ENCODE measurements around the gene CTSS.
A peak's percentile ranks its signal among the peaks of the same experiment; 100 is the strongest.
"Not testable (repeated sequence)": the region's sequence is repeated elsewhere in the genome, so short reads cannot be mapped to it uniquely, and the experiment has no call there.

The CTSS gene

DNA sequence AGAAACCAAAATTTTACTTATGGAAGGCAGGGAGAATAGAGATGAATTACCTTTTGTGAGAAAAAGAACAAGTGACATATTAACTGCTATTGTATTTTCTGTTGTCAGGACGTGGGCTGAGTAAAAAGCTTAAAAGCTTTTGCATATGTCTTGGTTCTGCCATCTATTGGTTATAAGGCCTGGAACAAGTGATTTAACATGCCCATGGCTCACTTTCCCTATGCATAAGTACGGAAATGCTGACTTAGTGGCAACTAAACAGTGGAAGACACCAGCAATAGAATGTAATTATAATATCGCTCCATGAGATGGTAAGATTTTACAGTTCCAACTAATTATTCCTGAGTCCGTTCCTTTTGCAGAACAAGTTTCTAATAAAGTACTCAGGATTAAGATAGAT, 6.7 kb upstream of the CTSS start:
- no peak for DNase-seq

DNA sequence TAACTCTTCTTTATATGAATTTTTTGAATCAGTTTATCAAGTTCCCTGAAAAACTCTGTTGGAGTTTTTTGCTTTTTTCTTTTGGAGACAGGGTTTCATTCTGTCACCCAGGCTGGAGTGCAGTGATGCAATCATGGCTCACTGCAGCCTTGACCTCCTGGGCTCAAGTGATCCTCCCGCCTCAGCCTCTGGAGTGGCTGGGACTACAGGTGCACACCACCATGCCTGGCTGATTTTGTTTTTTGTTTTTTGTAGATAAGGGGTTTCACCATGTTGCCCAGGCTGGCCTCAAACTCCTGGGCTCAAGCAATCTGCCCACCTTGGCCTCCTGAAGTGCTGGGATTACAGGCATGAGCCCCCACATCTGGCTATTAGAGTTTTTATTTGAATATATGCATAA, 2.1 kb upstream of the CTSS start:
- not testable (repeated sequence) for DNase-seq

DNA sequence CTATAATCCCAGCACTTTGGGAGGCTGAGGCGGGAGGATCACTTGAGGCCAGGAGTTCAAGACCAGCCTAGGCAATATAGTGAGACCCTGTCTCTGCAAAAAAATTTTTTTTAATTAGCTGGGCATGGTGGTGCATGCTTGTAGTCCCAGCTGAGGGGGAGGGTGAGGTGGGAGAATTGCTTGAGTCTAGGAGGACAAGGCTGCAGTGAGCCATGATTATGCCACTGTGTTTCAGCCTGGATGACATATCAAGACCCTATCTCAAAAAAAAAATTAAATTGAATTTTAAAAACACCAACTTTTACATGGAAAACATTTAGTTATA, 361 bp upstream of the CTSS start:
- DNase-seq = not testable (repeated sequence)

DNA sequence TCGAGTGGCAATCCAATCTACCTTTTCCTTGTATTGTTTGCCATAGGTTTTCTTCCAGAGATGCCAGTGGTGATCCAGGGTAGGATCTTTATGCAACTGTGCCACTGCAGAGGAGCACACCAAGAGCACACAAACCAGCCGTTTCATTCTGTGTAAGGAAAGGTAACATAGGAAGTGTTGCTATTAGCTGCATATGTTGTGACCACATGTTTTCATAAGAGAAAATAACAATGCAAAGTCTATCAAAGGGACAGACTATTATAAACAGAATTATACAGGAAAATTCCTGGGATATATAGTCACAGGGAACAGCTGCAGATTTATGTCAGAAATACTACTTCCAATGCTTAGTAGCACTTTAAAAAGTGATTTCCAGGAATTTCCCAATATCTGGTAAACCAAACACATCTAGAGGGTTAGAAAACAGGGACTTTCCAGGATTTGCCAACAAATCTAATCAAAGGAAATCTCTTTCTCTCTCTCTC, 919 bp downstream of the CTSS start:
- no peak for DNase-seq

DNA sequence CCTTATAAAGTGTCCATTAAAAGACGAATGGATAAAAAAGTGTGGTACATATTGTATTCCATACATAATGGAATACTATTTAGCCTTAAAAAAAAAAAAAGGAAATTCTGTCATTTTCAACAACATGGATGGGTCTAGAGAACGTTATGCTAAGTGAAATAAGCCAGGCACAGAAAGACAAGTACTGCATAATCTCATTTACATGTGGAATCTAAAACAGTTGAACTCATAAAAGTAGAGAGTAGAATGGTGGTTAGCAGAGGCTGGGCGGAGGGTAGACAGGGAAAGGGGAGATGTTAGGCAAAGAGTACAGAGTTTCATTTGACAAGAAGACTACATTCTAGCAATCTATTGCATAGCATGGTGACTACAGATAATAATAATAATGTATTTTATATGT, 2.6 kb downstream of the CTSS start:
- DNase-seq = no peak

DNA sequence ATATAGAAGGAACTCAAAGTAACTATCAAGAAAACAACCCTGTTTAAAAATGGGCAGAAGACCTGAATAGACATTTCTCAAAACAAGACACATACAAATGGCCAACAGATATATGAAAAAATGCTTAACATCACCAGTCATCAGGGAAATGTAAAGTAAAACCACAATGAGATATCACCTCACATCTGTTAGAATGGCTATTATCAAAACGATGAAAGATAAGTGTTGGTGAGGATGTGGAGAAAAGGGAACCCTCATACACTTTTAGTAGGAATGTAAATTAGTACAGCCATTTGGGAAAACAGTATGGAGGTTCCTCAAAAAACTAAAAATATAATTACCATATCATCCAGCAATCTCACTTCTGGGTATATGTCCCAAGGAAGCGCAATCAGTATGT, 3.0 kb downstream of the CTSS start:
- no peak for DNase-seq

DNA sequence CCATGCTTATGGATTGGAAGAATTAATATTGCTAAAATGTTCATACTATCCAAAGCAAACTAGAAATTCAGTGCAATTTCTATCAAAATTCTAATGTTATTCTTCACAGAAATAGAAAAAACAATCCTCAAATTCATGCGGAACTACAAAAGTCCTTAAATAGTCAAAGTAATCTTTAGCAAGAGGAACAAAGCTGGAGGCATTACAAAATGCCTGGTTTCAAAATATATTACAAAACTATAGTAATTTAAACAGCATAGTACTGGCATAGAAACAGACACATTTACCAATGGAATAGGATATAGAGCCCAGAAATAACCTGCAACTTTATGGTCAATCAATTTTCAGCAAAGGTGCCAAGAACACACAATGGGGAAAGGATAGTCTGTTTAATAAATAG, 3.8 kb downstream of the CTSS start:
- no peak for DNase-seq

DNA sequence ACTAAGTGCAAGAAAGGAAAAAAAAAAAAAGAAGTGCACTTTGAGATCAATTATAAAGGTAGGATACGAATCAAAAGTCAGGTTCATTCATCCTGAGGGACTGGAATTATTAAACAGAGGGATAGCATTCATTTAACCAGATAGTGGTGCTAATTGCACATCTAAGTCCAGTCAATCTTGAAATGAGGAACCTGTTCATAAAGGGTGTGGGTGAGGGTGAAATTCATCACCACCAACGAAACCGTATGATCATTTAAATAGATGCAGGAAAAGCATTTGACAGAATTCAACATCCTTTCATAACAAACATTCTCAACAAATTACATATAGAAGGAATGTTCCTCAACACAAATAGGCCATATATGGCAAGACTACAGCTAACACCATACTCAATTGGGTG, 5.6 kb downstream of the CTSS start:
- no peak for DNase-seq

DNA sequence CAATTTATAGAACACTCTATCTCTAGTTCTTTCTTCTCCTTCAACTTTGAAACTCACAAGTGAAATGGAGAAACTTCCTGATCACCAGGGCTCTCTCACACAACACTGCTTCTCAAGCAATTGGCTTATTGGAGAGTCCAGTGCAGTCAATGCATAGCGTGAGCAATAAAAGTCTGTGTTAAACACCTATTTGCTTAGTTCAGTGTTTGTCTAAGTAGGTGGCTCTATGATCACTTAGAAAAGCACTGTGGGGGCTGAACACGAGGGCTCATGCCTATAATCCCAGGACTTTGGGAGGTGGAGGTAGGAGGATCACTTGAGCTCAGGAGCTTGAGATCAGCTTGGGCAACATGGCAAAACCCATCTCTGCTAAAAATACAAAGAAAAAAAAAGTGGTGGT, 12.2 kb downstream of the CTSS start:
- no peak for DNase-seq

DNA sequence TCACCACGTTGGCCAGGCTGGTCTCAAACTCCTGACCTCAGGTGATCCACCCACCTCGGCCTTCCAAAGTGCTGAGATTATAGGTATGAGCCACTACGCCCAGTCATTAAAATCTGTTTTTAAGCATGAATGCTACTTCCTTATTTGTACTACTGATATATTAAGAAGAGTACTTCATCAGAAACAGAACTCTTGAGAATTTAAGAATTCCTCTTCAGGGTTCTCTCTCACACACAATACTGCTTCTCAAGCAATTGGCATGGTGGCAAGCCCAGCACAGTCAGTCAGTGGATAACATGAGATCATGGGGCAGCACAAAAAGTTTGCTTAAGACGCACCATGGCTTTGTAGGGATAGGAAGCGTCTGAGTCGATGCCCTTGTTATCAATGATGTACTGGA, 14.1 kb downstream of the CTSS start:
- DNase-seq = no peak

DNA sequence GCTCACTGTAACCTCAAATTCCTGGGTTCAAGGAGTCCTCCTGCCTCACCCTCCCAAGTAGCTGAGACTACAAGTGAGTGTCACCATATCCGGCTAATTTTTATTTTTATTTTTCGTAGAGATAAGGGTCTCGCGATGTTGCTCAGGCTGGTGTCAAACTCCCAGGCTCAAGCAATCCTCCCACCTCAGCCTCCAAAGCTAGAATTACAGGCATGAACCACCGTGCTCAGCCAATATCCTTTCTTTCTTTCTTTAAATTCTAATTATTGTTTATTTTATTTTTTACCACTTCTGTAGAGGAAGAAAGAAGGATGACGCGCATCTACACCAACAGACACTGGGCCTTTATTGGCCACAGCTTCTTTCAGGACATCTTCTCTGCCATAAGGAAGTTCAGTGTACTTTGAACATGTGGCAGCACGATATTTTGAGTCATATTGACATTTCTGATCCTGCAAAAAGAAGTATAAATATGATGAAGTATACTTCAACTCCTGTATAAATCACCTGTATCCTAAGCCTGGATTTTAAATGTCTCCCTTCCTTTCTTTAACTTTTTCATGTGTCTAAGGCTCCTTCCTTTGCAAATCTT, 15.8 kb downstream of the CTSS start:
- DNase-seq = no peak

DNA sequence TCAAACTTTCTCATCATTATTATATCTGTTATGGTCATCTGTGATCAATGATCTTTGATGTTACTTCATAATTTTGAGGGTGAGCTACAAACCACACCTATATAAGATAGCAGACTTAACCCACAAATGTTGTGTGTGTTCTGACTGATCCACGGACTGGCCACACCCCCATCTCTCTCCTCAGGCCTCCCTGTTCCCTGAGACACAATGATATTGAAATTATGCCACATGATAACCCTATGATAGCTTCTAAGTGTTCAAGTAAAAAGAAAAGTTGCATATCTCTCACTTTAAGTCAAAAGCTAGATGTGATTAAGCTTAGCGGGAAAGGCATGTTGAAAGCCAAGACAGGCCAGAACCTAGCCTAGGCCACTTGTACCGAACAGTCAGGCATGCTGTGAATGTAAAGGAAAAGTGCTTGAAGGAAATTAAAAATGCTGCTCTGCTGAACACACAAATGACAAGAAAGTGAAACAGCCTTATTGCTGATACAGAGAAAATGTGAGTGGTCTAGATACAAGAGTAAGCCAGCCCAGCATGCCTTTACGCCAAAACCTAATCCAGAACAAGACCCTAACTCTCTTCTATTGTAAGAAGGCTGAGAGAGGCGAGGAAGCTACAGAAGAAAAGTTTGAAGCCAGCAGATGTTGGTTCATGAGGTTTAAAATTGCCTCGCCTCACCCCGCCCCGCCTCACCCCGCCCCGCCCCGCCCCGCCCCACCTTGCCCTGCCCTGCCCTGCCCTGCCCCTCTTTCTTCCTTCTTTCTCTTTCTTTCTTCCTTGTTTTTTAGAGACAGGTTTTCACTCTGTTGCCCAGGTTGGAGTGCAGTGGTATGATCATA, 16.5 kb downstream of the CTSS start:
- no peak for DNase-seq

DNA sequence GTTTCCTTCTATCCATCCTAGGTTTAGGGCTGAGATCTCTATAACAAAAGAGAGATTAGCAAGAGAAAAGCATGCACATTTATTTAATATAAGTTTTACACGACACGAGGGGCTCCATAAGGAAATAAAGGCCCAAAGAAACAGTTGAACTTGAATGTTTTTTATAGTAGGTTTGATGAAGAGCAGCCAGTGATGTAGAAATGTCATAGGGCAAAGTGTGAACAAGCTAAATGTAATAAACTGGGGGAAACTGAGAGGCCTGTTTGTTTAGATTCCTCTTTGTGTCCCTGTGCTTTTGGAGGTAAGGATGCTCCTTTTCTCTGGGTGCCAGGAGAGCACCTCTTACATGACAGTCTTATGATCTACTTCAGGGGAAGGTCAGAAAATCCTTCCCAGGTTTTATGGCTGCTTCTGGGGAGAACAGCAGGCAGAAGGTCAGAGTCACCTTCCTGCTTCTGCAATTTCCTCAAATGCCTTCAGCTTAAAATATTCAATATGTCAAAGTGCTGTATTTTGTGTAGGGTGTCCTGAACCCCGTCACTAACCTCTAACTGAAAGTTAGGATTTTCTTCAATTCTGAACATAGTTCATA, 35.4 kb downstream of the CTSS start:
- DNase-seq = no peak

DNA sequence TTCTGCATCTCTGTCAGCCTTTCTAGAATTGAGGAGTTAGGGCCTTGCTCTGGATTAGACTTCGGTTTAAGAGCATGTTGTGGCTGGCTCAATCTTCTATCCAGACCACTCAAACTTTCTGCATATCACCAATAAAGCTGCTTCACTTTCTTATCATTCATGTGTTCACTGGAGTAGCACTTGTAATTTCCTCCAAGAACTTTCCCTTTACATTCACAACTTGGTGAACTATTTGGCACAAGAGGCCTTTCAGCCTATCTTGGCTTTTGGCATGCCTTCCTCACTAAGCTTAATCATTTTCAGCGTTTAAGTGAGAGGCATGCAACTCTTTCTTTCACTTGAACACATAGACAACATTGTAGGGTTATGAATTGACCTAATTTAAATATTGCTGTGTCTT, 41.2 kb downstream of the CTSS start:
- no peak for DNase-seq

DNA sequence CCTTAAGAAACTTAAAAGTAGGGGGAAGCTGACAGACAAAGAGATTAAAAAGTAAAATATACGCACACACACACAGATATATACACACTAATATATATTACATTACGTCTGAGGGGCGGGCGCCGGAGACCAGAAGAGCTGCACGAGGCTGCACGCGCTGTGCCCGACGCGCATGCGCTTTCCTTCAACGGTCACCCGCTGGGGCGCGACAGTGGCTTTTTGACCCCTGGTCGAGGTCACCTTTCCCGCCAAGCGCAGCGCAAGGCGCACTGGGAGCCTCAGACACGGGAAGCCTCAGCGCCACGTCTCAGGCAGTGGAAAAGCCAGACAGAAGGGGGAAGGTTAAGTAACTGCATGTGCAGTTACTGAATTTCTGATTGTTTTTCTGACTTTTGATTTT, 44.9 kb downstream of the CTSS start, which contains the start of gene HORMAD1:
Gene HORMAD1, minus strand, starts transcription at position 193 of the 400 bp plus-strand sequence. CDS start 1,390 bp downstream, outside the sequence.
- no peak for DNase-seq

DNA sequence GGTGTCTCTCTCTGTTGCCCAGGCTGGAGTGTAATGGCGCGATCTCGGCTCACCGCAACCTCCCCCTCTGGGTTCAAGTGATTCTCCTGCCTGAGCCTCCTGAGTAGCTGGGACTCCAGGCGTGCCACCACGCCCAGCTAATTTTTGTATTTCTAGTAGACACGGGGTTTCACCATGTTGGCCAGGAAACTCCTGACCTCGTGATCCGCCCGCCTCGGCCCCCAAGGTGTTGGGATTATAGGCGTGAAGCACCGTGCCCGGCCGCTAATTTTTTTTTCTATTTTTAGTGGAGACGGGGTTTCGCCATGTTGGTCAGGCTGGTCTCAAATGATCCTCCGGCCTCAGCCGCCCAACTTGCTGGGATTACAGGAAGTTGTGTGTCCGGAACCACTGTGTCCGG, 45.5 kb downstream of the CTSS start:
- DNase-seq = no peak

DNA sequence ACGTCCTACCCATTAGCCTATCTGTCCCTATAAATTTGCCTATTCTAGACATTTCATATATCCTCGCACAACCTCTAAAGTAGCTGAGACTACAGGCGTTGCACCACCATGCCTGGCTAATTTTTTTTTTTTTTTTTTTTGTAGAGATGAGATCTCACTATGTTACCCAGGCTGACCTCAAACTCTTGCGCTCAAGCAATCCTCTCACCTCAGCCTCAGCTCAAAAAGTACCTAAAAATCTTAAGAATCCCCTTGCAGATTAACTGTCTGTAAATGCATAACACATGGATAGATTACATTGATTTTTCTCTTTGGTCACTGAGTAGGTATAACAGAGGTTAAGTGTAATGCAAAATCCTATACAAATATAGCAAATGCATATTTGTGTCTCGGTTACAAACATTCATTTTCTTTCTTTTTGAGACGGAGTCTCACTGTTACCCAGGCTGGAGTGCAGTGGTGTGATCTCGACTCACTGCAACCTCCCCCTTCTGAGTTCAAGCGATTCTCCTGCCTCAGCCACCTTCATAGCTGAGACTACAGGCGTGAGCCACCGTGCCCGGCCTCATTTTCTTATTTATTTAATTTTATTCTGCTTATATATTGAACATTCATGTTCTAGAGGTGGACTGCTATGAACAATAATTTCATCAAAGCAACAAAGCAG, 47.2 kb downstream of the CTSS start:
- no peak for DNase-seq

DNA sequence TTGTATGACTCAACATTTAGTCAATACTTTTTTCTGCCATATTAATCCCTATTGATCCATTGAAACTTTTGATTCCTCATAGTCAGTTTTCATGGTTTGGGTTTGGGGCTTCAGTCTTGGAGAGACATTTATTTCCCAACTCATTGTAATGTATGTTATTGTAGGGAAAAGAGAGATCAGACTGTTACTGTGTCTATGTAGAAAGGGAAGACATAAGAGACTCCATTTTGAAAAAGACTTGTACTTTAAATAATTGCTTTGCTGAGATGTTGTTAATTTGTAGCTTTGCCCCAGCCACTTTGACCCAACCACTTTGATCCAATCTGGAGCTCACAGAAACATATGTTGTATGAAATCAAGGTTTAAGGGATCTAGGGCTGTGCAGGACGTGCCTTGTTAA, 56.5 kb downstream of the CTSS start:
- not testable (repeated sequence) for DNase-seq

DNA sequence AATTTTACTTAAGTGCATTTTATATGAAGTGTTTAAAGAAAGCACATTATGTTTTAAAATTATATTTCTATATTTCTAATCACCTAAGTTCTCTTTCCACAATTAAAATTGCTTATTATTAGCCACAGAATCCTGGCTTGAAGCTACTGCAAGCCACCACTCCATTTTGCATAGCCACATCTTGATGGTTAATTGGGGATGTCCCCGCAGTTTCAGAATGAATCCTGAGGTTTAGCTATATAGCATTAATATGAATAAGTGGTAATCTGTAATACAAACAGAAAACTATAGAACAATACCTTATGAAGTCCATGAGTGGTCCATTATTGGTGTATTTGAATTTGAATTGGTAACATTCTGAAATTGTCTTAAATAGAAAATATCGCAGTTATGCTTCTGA, 57.0 kb downstream of the CTSS start:
- DNase-seq = no peak

DNA sequence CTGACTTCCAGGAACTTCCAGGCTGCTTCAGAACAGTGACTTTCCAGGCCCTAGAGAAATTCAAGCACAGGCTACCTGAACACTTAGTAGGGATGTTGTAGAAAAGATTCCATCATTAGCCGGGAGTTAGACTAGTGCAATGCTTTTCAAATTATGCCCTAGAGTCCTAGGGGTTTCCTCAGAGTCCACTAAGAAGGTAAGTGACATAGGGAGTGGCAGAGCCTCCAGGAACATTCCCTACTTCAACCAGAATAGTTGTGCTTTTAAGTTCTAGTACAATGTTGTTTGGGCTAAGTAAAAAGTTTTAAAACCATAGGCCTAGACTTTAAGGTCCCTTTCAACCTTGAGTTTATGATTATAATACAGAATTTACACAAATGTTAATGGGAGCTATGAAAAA, 59.5 kb downstream of the CTSS start:
- DNase-seq = no peak

DNA sequence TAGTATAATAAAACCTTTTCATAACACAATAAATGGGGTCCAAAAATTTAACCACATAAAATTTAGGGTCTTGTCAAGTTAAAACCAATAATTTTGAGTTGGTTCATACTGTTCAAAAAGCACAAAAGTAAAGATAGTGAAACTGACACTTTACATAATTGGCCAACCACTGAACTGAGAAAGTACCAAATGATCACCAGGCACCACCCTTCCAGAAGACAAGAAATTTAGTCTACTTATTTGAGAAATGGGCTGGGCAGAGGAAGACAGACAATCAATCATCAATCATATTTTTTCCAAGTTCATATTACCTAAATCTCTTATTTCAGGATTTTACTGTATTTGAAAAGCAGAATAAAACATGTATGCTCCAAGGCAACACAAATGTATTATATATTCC, 62.2 kb downstream of the CTSS start:
- no peak for DNase-seq

DNA sequence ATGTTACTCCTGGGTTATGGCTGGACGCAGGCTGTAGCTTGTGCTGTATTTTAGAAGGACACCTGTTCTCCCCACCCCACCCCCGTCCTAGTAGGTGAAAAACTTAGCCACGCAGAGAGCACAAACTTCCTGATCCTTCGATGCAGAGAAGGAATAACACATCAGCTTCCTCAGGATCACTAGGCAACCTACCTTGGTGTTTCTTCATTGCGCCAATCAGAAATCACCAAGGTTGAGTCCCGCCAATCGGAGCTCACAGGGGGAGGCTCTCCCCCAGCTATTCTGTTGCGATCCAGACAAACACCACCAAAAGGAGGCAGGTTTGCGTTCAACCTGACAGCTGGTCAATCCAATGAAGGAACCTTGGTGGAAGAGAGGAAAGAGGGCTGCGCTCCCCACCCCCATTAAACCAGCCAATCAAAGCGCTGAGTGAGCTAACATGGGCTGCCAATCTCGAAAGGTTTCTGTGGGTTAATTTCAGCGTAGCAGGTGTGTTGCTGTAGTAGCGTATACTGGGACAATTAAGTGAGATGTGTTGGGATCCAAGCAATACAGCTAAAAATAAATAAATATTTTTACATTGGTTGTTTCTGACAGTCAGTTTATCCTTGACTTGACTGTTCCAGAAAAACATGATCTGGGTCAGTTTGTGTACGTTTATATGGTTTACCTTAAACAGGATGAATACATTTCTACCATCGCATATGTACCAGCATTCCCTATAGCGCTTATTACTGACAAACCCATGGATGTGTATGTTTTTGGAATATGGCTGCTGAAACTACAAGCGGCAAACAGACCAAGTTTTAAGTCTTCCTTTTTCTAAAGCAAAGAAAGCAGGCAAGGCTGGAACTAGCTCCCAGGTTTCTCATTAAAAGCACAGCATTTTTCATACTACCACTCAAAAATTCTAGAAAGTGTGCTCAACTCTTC, 68.3 kb downstream of the CTSS start, which contains the start of gene GOLPH3L:
Gene GOLPH3L, minus strand, starts transcription at position 160 of the 933 bp plus-strand sequence. CDS start 2,316 bp downstream, outside the sequence.
- peak; percentile 97 for DNase-seq
